Large intestine (tissue), 3 donors: ENCODE results near the gene EVA1B. TPM values are rescaled to one million over a fixed set of nuclear protein-coding genes. Genes with fewer than 3 reads are reported as not detected.

Source experiments
- DNase-seq, 2 donors: peaks; one replicate each; pipeline versions ENCODE4 v3.0.0 to v3.0.0-alpha.2; 2013
- H3K27ac ChIP-seq: one replicate; pipeline ENCODE4 v1.5.1; 2013; ENCODE audit warnings: low read length
- H3K27me3 ChIP-seq: 2 replicates; pipeline ENCODE4 v1.6.1; 2013; ENCODE audit warnings: low read length; ENCODE audit not compliant: control insufficient read depth, insufficient read depth
- H3K36me3 ChIP-seq: 2 replicates; pipeline ENCODE4 v1.6.1; 2013; ENCODE audit warnings: low read length; ENCODE audit not compliant: control insufficient read depth, insufficient read depth
- H3K4me1 ChIP-seq: one replicate; pipeline ENCODE4 v1.6.1; 2013; ENCODE audit warnings: low read length; ENCODE audit not compliant: control insufficient read depth, insufficient read depth
- H3K4me3 ChIP-seq: one replicate; pipeline ENCODE4 v1.5.1; 2013; ENCODE audit warnings: low read length
- H3K9me3 ChIP-seq: one replicate; pipeline ENCODE4 v1.6.1; 2013; ENCODE audit warnings: mild to moderate bottlenecking, low read depth, low read length, moderate library complexity; ENCODE audit not compliant: control insufficient read depth
- WGBS: methylation state at CpG from one replicate; pipeline ENCODE4 v1.1.5; 2013; ENCODE audit warnings: low lambda C conversion rate; ENCODE audit not compliant: insufficient coverage; 5-methylcytosine and 5-hydroxymethylcytosine counted together
- polyA plus RNA-seq: library from polyadenylated mRNA; unstranded; fragments of 120-200 nt; gene quantifications from one replicate; pipeline ENCODE4 v1.2.1, GENCODE V29; 2013

EVA1B gene
- polyA plus RNA-seq, 1 donor: 33.0 TPM

- Histone ChIP-seq H3K27me3 (no peaks in the 10 kb centered on the region), H3K9me3 (no peaks in the 10 kb centered on the region), H3K4me3 (no peak overlapping the region), H3K36me3 (peaks cover 86% of the 10 kb centered on the region), H3K27ac (no peak overlapping the region), H3K4me1 (peaks cover 7% of the 10 kb centered on the region)
- WGBS: no CpG with 5 or more reads among the region's 7 CpGs
- DNase-seq: no peak
Observed at GRCh38 chr1:36349241-36349671, 25.8 kb upstream of the EVA1B start.

- H3K9me3 ChIP-seq: no peaks in the 10 kb centered on the region
- no peak overlapping the region for H3K4me3 ChIP-seq
- peaks cover 4% of the 10 kb centered on the region for H3K4me1 ChIP-seq
- no peak for DNase-seq
- H3K27ac ChIP-seq: no peak overlapping the region
- H3K36me3 ChIP-seq: peaks cover 85% of the 10 kb centered on the region
- WGBS: no CpG with 5 or more reads among the region's 8 CpGs
- no peaks in the 10 kb centered on the region for H3K27me3 ChIP-seq
Observed at GRCh38 chr1:36346741-36347370, 23.4 kb upstream of the EVA1B start.

- no CpG with 5 or more reads among the region's 7 CpGs for WGBS
- Histone ChIP-seq H3K27me3 (no peaks in the 10 kb centered on the region), H3K36me3 (peaks cover 87% of the 10 kb centered on the region), H3K4me3 (no peak overlapping the region), H3K27ac (no peak overlapping the region), H3K9me3 (no peaks in the 10 kb centered on the region), H3K4me1 (no peaks in the 10 kb centered on the region)
- DNase-seq: no peak
Observed at GRCh38 chr1:36345353-36345752, 21.9 kb upstream of the EVA1B start.

GRCh38 chr1:36344395-36344680 lies 20.9 kb upstream of the EVA1B start:
- WGBS: no CpG with 5 or more reads among the region's 8 CpGs
- H3K9me3 ChIP-seq: no peaks in the 10 kb centered on the region
- no peak overlapping the region for H3K4me3 ChIP-seq
- H3K27me3 ChIP-seq: no peaks in the 10 kb centered on the region
- no peak for DNase-seq
- H3K27ac ChIP-seq: no peak overlapping the region
- peaks cover 83% of the 10 kb centered on the region for H3K36me3 ChIP-seq
- no peaks in the 10 kb centered on the region for H3K4me1 ChIP-seq

GRCh38 chr1:36343651-36344394 lies 20.4 kb upstream of the EVA1B start:
- Histone ChIP-seq H3K36me3 (peaks cover 81% of the 10 kb centered on the region), H3K4me1 (no peaks in the 10 kb centered on the region), H3K27ac (no peak overlapping the region), H3K9me3 (no peaks in the 10 kb centered on the region), H3K4me3 (no peak overlapping the region), H3K27me3 (no peaks in the 10 kb centered on the region)
- WGBS: no CpG with 5 or more reads among the region's 24 CpGs
- no peak for DNase-seq

- H3K9me3 ChIP-seq: no peaks in the 10 kb centered on the region
- no peaks in the 10 kb centered on the region for H3K4me1 ChIP-seq
- no peak overlapping the region for H3K27ac ChIP-seq
- H3K36me3 ChIP-seq: peaks cover 69% of the 10 kb centered on the region
- H3K27me3 ChIP-seq: no peaks in the 10 kb centered on the region
- no peak overlapping the region for H3K4me3 ChIP-seq
- no peak for DNase-seq
- WGBS: no CpG with 5 or more reads among the region's 10 CpGs
Observed at GRCh38 chr1:36342426-36343185, 19.2 kb upstream of the EVA1B start.

GRCh38 chr1:36341626-36342320 lies 18.3 kb upstream of the EVA1B start:
- Histone ChIP-seq H3K9me3 (no peaks in the 10 kb centered on the region), H3K4me1 (no peaks in the 10 kb centered on the region), H3K27me3 (no peaks in the 10 kb centered on the region), H3K36me3 (peaks cover 63% of the 10 kb centered on the region), H3K27ac (no peak overlapping the region), H3K4me3 (no peak overlapping the region)
- WGBS: no CpG with 5 or more reads among the region's 34 CpGs
- no peak for DNase-seq

GRCh38 chr1:36339615-36340014 lies 16.2 kb upstream of the EVA1B start:
- Histone ChIP-seq H3K36me3 (peaks cover 48% of the 10 kb centered on the region), H3K27me3 (no peaks in the 10 kb centered on the region), H3K9me3 (no peaks in the 10 kb centered on the region), H3K4me3 (no peak overlapping the region), H3K27ac (no peak overlapping the region), H3K4me1 (no peaks in the 10 kb centered on the region)
- no CpG with 5 or more reads among the region's 9 CpGs for WGBS
- no peak for DNase-seq

GRCh38 chr1:36339215-36339614 lies 15.8 kb upstream of the EVA1B start:
- Histone ChIP-seq H3K4me3 (no peak overlapping the region), H3K27ac (no peak overlapping the region), H3K4me1 (no peaks in the 10 kb centered on the region), H3K27me3 (no peaks in the 10 kb centered on the region), H3K9me3 (no peaks in the 10 kb centered on the region), H3K36me3 (peaks cover 44% of the 10 kb centered on the region)
- no peak for DNase-seq
- WGBS: no CpG with 5 or more reads among the region's 7 CpGs

GRCh38 chr1:36337830-36338229 lies 14.4 kb upstream of the EVA1B start:
- 100% methylated on average over 1 of the region's 6 CpGs for WGBS

More at GRCh38 chr1:36337830-36338229, 14.4 kb upstream of the EVA1B start:
- no peaks in the 10 kb centered on the region for H3K27me3 ChIP-seq
- H3K4me3 ChIP-seq: no peak overlapping the region
- no peak for DNase-seq
- no peaks in the 10 kb centered on the region for H3K9me3 ChIP-seq
- H3K4me1 ChIP-seq: no peaks in the 10 kb centered on the region
- H3K27ac ChIP-seq: no peak overlapping the region
- H3K36me3 ChIP-seq: peaks cover 30% of the 10 kb centered on the region
